SK-N-SH (cell line): ENCODE measurements around the gene GYPC. TPM values are rescaled to one million over a fixed set of nuclear protein-coding genes. Genes with fewer than 3 reads are reported as not detected.

Experiments used
- CTCF ChIA-PET: fragments of 300-600, 350-600 bp; formaldehyde crosslinking; extraction: SDS; loops from one replicate; lab custom pipeline; 2021; lab: Yijun Ruan, JAX
- POLR2A ChIA-PET: fragments of 350-600 bp; sonication (Branson Sonifier 250); formaldehyde crosslinking; extraction: SDS; loops from one replicate; lab custom pipeline; 2020; ENCODE audit warnings: antibody characterized with exemption, inconsistent platforms; lab: Yijun Ruan, JAX
- DNase-seq: peaks from one replicate; pipeline ENCODE4 v3.0.0; 2012
- H2AFZ ChIP-seq: fragments of 200-600 bp; sonication (generic); 2 replicates; pipeline ENCODE4 v1.8.1; 2016; ENCODE audit warnings: antibody characterized with exemption, mild to moderate bottlenecking, low read depth
- H3F3A ChIP-seq: fragments of 200-600 bp; sonication (generic); replicated peaks from 2 replicates; pipeline ENCODE3; 2016; ENCODE audit warnings: antibody characterized with exemption, mild to moderate bottlenecking; ENCODE audit not compliant: insufficient read depth
- H3K27ac ChIP-seq, 2 experiments: fragments of 200-500 bp in 1 of 2; fragments of 200-600 bp in 1 of 2; sonication (Bioruptor generic) in 1 of 2; sonication (generic), shearing (Covaris generic) in 1 of 2; 2 replicates each; pipeline versions ENCODE4 v1.5.1 to v1.6.1; 2014 to 2016; ENCODE audit warnings: low read depth in 2 of 2, inconsistent platforms in 1 of 2, low read length in 1 of 2, mild to moderate bottlenecking in 1 of 2, mixed read lengths in 1 of 2
- H3K27me3 ChIP-seq: fragments of 200-600 bp; sonication (generic), shearing (Covaris generic); 2 replicates; pipeline ENCODE4 v1.6.1; 2016; ENCODE audit warnings: mixed run types; ENCODE audit not compliant: insufficient read depth
- H3K36me3 ChIP-seq, 2 experiments: fragments of 200-500 bp in 1 of 2; fragments of 200-600 bp in 1 of 2; sonication (Bioruptor generic) in 1 of 2; sonication (generic) in 1 of 2; replicated peaks in 1 of 2; 2 replicates each; pipeline versions ENCODE3 to v1.5.1; 2014 to 2016; ENCODE audit warnings: low read length in 1 of 2, mild to moderate bottlenecking in 1 of 2; ENCODE audit not compliant: insufficient read depth in 2 of 2, control insufficient read depth in 1 of 2
- H3K4me1 ChIP-seq, 2 experiments: fragments of 200-500 bp in 1 of 2; fragments of 200-600 bp in 1 of 2; sonication (Bioruptor generic) in 1 of 2; sonication (generic), shearing (Covaris generic) in 1 of 2; 2 replicates each; pipeline versions ENCODE4 v1.5.1 to v1.6.1; 2014 to 2016; ENCODE audit warnings: low read depth in 1 of 2, low read length in 1 of 2, mixed run types in 1 of 2; ENCODE audit not compliant: insufficient read depth in 2 of 2, control insufficient read depth in 1 of 2
- H3K4me2 ChIP-seq: fragments of 200-600 bp; sonication (generic), shearing (Covaris generic); 2 replicates; pipeline ENCODE4 v1.6.1; 2017; ENCODE audit warnings: mixed run types
- H3K4me3 ChIP-seq, 2 experiments: fragments of 200-500 bp in 1 of 2; fragments of 200-600 bp in 1 of 2; sonication (Bioruptor generic) in 1 of 2; sonication (generic), shearing (Covaris generic) in 1 of 2; 2 replicates each; pipeline versions ENCODE4 v1.5.1 to v1.8.1; 2014 to 2016; ENCODE audit warnings: low read depth in 2 of 2, inconsistent platforms in 1 of 2, low read length in 1 of 2, mild to moderate bottlenecking in 1 of 2, mixed read lengths in 1 of 2, moderate library complexity in 1 of 2
- H3K79me2 ChIP-seq: fragments of 200-600 bp; sonication (generic); 2 replicates; pipeline ENCODE4 v1.8.1; 2017; ENCODE audit warnings: mild to moderate bottlenecking; ENCODE audit not compliant: insufficient read depth
- H3K9ac ChIP-seq: fragments of 200-600 bp; sonication (generic); 2 replicates; pipeline ENCODE4 v1.6.1; 2017; ENCODE audit warnings: mixed run types
- H3K9me2 ChIP-seq: fragments of 200-600 bp; sonication (generic); 2 replicates; pipeline ENCODE4 v1.6.1; 2017; ENCODE audit warnings: mixed run types
- H3K9me3 ChIP-seq: fragments of 200-600 bp; sonication (generic); 2 replicates; pipeline ENCODE4 v1.6.1; 2017; ENCODE audit warnings: mixed run types, mild to moderate bottlenecking, moderate library complexity
- H4K20me1 ChIP-seq: fragments of 200-600 bp; sonication (generic); 2 replicates; pipeline ENCODE4 v1.6.1; 2017; ENCODE audit warnings: mild to moderate bottlenecking, mixed run types; ENCODE audit not compliant: insufficient read depth
- CHD2 ChIP-seq: fragments of 150-350 bp; IDR thresholded peaks from 2 replicates; pipeline ENCODE4 v1.6.1; 2018; ENCODE audit warnings: low read length; ENCODE audit not compliant: partially characterized antibody
- ELF1 ChIP-seq: IDR thresholded peaks from 2 replicates; pipeline ENCODE4 v1.4.0; 2012
- EP300 ChIP-seq, 2 experiments: IDR thresholded peaks; 2 replicates each; pipeline versions ENCODE4 v1.4.0 to v1.6.1; 2012; ENCODE audit warnings: borderline replicate concordance in 1 of 2, low read depth in 1 of 2, low read length in 1 of 2
- FOSL2 ChIP-seq: IDR thresholded peaks from 2 replicates; pipeline ENCODE4 v1.4.0; 2012; ENCODE audit warnings: low read depth, mild to moderate bottlenecking, moderate library complexity, borderline replicate concordance
- FOXJ3 ChIP-seq: sonication (generic); formaldehyde crosslinking; IDR thresholded peaks from 2 replicates; pipeline ENCODE4 v1.5.1; 2020; ENCODE audit warnings: mild to moderate bottlenecking, missing genetic modification reagents
- GATA2 ChIP-seq: sonication (generic); formaldehyde crosslinking; IDR thresholded peaks from 2 replicates; pipeline ENCODE4 v1.5.0; 2020; ENCODE audit warnings: mild to moderate bottlenecking, missing genetic modification reagents
- JUND ChIP-seq: IDR thresholded peaks from 2 replicates; pipeline ENCODE4 v1.4.0; 2012
- MEF2A ChIP-seq: IDR thresholded peaks from 2 replicates; pipeline ENCODE4 v1.4.0; 2012; ENCODE audit warnings: low read depth, borderline replicate concordance
- MXI1 ChIP-seq: IDR thresholded peaks from 2 replicates; pipeline ENCODE4 v1.6.1; 2012; ENCODE audit warnings: mild to moderate bottlenecking, low read depth, low read length, improper control_type of control experiment
- NFIC ChIP-seq: IDR thresholded peaks from 2 replicates; pipeline ENCODE4 v1.4.0; 2012; ENCODE audit warnings: borderline replicate concordance
- NRF1 ChIP-seq: IDR thresholded peaks from 2 replicates; pipeline ENCODE4 v1.6.1; 2012; ENCODE audit warnings: low read depth, mild to moderate bottlenecking, low read length
- PBX3 ChIP-seq: IDR thresholded peaks from 2 replicates; pipeline ENCODE4; 2012
- RCOR1 ChIP-seq: fragments of 150-350 bp; IDR thresholded peaks from 2 replicates; pipeline ENCODE4 v1.6.1; 2017; ENCODE audit warnings: antibody characterized with exemption, low read length
- REST ChIP-seq: IDR thresholded peaks from 2 replicates; pipeline ENCODE4 v1.6.1; 2012; ENCODE audit warnings: mild to moderate bottlenecking, low read depth, low read length, moderate library complexity
- RFX5 ChIP-seq: IDR thresholded peaks from 2 replicates; pipeline ENCODE4 v1.6.1; 2012; ENCODE audit warnings: mild to moderate bottlenecking, improper control_type of control experiment, low read length
- RXRA ChIP-seq: IDR thresholded peaks from 2 replicates; pipeline ENCODE4 v1.4.0; 2012; ENCODE audit warnings: low read depth, mild to moderate bottlenecking, borderline replicate concordance
- SIN3A ChIP-seq: IDR thresholded peaks from 2 replicates; pipeline ENCODE4 v1.6.1; 2012; ENCODE audit warnings: low read depth, mild to moderate bottlenecking, low read length, moderate library complexity, borderline replicate concordance
- SMC3 ChIP-seq: IDR thresholded peaks from 2 replicates; pipeline ENCODE4 v1.6.1; 2012; ENCODE audit warnings: low read depth, low read length, improper control_type of control experiment
- TAF1 ChIP-seq: IDR thresholded peaks from 2 replicates; pipeline ENCODE4 v1.6.1; 2012; ENCODE audit warnings: low read depth, mild to moderate bottlenecking, low read length, moderate library complexity, borderline replicate concordance
- TCF12 ChIP-seq: IDR thresholded peaks from 2 replicates; pipeline ENCODE4 v1.4.0; 2012
- WGBS: methylation state at CpG from one replicate; pipeline ENCODE4 v1.1.6; 2017; ENCODE audit warnings: low lambda C conversion rate; 5-methylcytosine and 5-hydroxymethylcytosine counted together
- polyA plus RNA-seq, 3 experiments: library from polyadenylated mRNA; depleted of rRNA; stranded (reverse); fragments of >200 nt; gene quantifications; 2 replicates each; pipeline ENCODE4 v1.2.3, GENCODE V29; 2012
- TF ChIP-seq, protein P1 (sequence below): fragments of 150-350 bp; IDR thresholded peaks from 2 replicates; pipeline ENCODE4 v1.6.1; 2016; ENCODE audit warnings: mild to moderate bottlenecking, low read depth, low read length
- TF ChIP-seq, protein P2 (sequence below): fragments of 150-350 bp; IDR thresholded peaks from 2 replicates; pipeline ENCODE4 v1.6.1; 2017; ENCODE audit warnings: antibody characterized with exemption, low read length, low read depth, borderline replicate concordance

GYPC gene
- polyA plus RNA-seq, 1 of the 3 experiments (the other 2 are of a cell fraction) = not detected

DNA sequence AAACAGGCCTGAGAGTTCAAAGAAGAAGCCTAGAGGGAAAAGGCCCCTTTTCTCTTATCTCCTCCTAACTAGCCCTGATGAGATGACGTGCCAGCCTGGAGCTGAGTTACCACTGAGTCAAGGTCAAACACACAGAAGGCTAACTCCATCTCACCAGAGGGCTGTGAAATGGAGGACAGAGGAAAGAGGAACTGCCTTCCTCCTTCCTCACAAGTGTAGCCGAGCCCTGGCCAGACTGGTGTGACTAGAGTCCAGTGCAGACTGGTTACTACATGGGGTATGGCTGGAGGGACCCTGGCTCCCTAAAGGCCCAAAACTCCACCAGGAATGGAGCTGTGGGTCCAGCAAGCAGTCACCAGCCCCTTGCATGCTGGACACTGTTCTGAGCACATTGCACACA, 35.7 kb upstream of the GYPC start:
- H3K9ac ChIP-seq = no peak overlapping the region
- no peak for DNase-seq
- no peaks in the 10 kb centered on the region for H3K9me2 ChIP-seq
- no peaks in the 10 kb centered on the region for H3F3A ChIP-seq
- no peaks in the 10 kb centered on the region for H3K36me3 ChIP-seq
- no peaks in the 10 kb centered on the region for H3K9me3 ChIP-seq
- no peaks in the 10 kb centered on the region for H3K4me1 ChIP-seq
- H3K79me2 ChIP-seq = no peaks in the 10 kb centered on the region
- WGBS = 16% methylated on average over 2 of the region's 2 CpGs
- POLR2A ChIA-PET = no interaction called here
- H3K27ac ChIP-seq = no peak overlapping the region
- no peak overlapping the region for H2AFZ ChIP-seq
- H3K4me2 ChIP-seq = no peak overlapping the region
- no peak overlapping the region for H3K4me3 ChIP-seq
- no peaks in the 10 kb centered on the region for H3K27me3 ChIP-seq
- TF ChIP-seq TCF12 (no peak), ELF1 (no peak), CHD2 (no peak), RCOR1 (no peak), NRF1 (no peak), SMC3 (no peak), JUND (no peak), SIN3A (no peak), RXRA (no peak), GATA2 (CRISPR knock-in tag) (no peak), TAF1 (no peak), FOXJ3 (no peak)
- TF ChIP-seq, protein P1, sequence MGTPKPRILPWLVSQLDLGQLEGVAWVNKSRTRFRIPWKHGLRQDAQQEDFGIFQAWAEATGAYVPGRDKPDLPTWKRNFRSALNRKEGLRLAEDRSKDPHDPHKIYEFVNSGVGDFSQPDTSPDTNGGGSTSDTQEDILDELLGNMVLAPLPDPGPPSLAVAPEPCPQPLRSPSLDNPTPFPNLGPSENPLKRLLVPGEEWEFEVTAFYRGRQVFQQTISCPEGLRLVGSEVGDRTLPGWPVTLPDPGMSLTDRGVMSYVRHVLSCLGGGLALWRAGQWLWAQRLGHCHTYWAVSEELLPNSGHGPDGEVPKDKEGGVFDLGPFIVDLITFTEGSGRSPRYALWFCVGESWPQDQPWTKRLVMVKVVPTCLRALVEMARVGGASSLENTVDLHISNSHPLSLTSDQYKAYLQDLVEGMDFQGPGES = no peak
- H4K20me1 ChIP-seq = no peaks in the 10 kb centered on the region
- CTCF ChIA-PET = no interaction called here

GRCh38 chr2:126623000-126623399, 33.0 kb upstream of the GYPC start:
- H3K36me3 ChIP-seq = no peaks in the 10 kb centered on the region
- no peak overlapping the region for H2AFZ ChIP-seq
- H3K9ac ChIP-seq = no peak overlapping the region
- WGBS = 14% methylated on average over 3 of the region's 3 CpGs
- H3K4me1 ChIP-seq = no peaks in the 10 kb centered on the region
- ChIA-PET POLR2A (no interaction called here), CTCF (no interaction called here)
- no peaks in the 10 kb centered on the region for H3K27me3 ChIP-seq
- H3K4me3 ChIP-seq = no peak overlapping the region
- no peaks in the 10 kb centered on the region for H4K20me1 ChIP-seq
- H3K27ac ChIP-seq = no peak overlapping the region
- H3K4me2 ChIP-seq = no peak overlapping the region
- no peaks in the 10 kb centered on the region for H3K79me2 ChIP-seq
- H3F3A ChIP-seq = no peaks in the 10 kb centered on the region
- no peak for DNase-seq
- no peaks in the 10 kb centered on the region for H3K9me2 ChIP-seq
- H3K9me3 ChIP-seq = no peaks in the 10 kb centered on the region
- no peak for TF ChIP-seq FOSL2
- no peak for TF ChIP-seq CHD2
- TF ChIP-seq RXRA = no peak
- no peak for TF ChIP-seq PBX3
- no peak for TF ChIP-seq MEF2A
- no peak for TF ChIP-seq MXI1
- TF ChIP-seq SMC3 = no peak
- no peak for TF ChIP-seq EP300 (IDR thresholded peaks at IDR 0.05; ENCODE audit: borderline replicate concordance in 1 of 2, low read depth in 1 of 2, low read length in 1 of 2)
- TF ChIP-seq, protein P2, sequence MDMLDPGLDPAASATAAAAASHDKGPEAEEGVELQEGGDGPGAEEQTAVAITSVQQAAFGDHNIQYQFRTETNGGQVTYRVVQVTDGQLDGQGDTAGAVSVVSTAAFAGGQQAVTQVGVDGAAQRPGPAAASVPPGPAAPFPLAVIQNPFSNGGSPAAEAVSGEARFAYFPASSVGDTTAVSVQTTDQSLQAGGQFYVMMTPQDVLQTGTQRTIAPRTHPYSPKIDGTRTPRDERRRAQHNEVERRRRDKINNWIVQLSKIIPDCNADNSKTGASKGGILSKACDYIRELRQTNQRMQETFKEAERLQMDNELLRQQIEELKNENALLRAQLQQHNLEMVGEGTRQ = no peak
- TF ChIP-seq RFX5 = no peak
- no peak for TF ChIP-seq ELF1
- TF ChIP-seq, protein P1 = no peak
- no peak for TF ChIP-seq NFIC
- TF ChIP-seq REST = no peak
